C4-2B (cell line): ENCODE data around the gene DOK4.

Experiments
- H3K27ac ChIP-seq: fragments of 450-650 bp; 2 replicates; pipeline ENCODE4 v1.5.1; 2017
- CTCF ChIP-seq: fragments of 450-650 bp; conservative IDR thresholded peaks from 2 replicates; pipeline ENCODE4 v1.5.1; 2017; ENCODE audit warnings: mild to moderate bottlenecking
- ZFX ChIP-seq: fragments of 450-650 bp; IDR thresholded peaks from 2 replicates; pipeline ENCODE4 v1.6.1; 2017

Gene DOK4

GRCh38 chr16:57485916-57486857 is at the start of gene DOK4:
TSS of gene DOK4 (minus strand) at chr16:57486493. CDS start at chr16:57479507, 6,986 bp downstream.
- H3K27ac ChIP-seq, result peak within 1 kb of the TSS; percentile 30; the same call in 1 of the 2 replicates
- TF ChIP-seq ZFX (no peak), CTCF (no peak)

GRCh38 chr16:57535680-57536305 is 49.5 kb upstream of the DOK4 start:
- TF ChIP-seq ZFX, result no peak
- no peak for TF ChIP-seq CTCF
- H3K27ac ChIP-seq, result peak overlapping the region; percentile 93

GRCh38 chr16:57534881-57535658 is 48.8 kb upstream of the DOK4 start:
- no peak for TF ChIP-seq CTCF
- TF ChIP-seq ZFX, result no peak

GRCh38 chr16:57534337-57534880 is 48.1 kb upstream of the DOK4 start:
- H3K27ac ChIP-seq, result no peak overlapping the region
- no peak for TF ChIP-seq CTCF
- no peak for TF ChIP-seq ZFX

More at GRCh38 chr16:57534881-57535658, 48.8 kb upstream of the DOK4 start:
- H3K27ac ChIP-seq, result peak overlapping the region; percentile 93

- H3K27ac ChIP-seq, result no peak overlapping the region; the same call in 1 of the 2 replicates
- TF ChIP-seq ZFX (no peak), CTCF (no peak)
Measured at GRCh38 chr16:57533431-57534336, 47.4 kb upstream of the DOK4 start.

- H3K27ac ChIP-seq, result 0 out of 2 replicates have a peak overlapping the region, but pooled peaks have one; percentile 15
- TF ChIP-seq CTCF (no peak), ZFX (no peak)
Measured at GRCh38 chr16:57532266-57532625, 46.0 kb upstream of the DOK4 start.
